Heart left ventricle (tissue), 16 donors: Measurements from ENCODE around the gene GAREM1. TPM values are rescaled to one million over a fixed set of nuclear protein-coding genes. Genes with fewer than 3 reads are reported as not detected.
"Not testable (repeated sequence)": the region's sequence is repeated elsewhere in the genome, so short reads cannot be mapped to it uniquely, and the experiment has no call there.

Source experiments
- ATAC-seq, 4 donors: fragments of 200-7000 bp; cut with Tn5 transposase; one replicate each; pipeline ENCODE4 v1.9.1; 2020 to 2022; ENCODE audit warnings: moderate library complexity in 4 of 4, mild to moderate bottlenecking in 3 of 4, moderate number of reproducible peaks in 1 of 4
- DNase-seq, 5 donors: peaks; one replicate each; pipeline ENCODE4 v3.0.0-alpha.2; 2020
- H3K27ac ChIP-seq, 12 donors: fragments of 200-600 bp; sonication (generic) in 4 of 12; one replicate each; pipeline versions ENCODE4 v1.5.0 to v1.8.0; 2016 to 2022; ENCODE audit warnings: mild to moderate bottlenecking in 2 of 12
- H3K27me3 ChIP-seq, 9 donors: fragments of 200-600 bp; sonication (generic) in 2 of 9; one replicate each; pipeline versions ENCODE4 v1.5.1 to v1.8.0; 2016 to 2022; ENCODE audit warnings: mild to moderate bottlenecking in 3 of 9
- H3K36me3 ChIP-seq, 9 donors: fragments of 200-600 bp; sonication (generic) in 2 of 9; one replicate each; pipeline versions ENCODE4 v1.5.0 to v1.8.0; 2018 to 2022; ENCODE audit warnings: mild to moderate bottlenecking in 2 of 9
- H3K4me1 ChIP-seq, 12 donors: fragments of 200-600 bp; sonication (generic) in 4 of 12; one replicate each; pipeline versions ENCODE4 v1.5.0 to v1.8.0; 2016 to 2022; ENCODE audit warnings: mild to moderate bottlenecking in 3 of 12
- H3K4me3 ChIP-seq, 12 donors: fragments of 200-600 bp; sonication (generic) in 4 of 12; one replicate each; pipeline versions ENCODE4 v1.5.0 to v1.8.0; 2017 to 2022; ENCODE audit warnings: mild to moderate bottlenecking in 9 of 12, moderate library complexity in 4 of 12
- H3K9me3 ChIP-seq, 12 donors: fragments of 200-600 bp; sonication (generic) in 4 of 12; one replicate each; pipeline versions ENCODE4 v1.5.0 to v1.8.0; 2016 to 2022; ENCODE audit warnings: mild to moderate bottlenecking in 1 of 12
- CTCF ChIP-seq, 12 donors: fragments of 200-600 bp; sonication (generic) in 4 of 12; IDR thresholded peaks; one replicate each; pipeline versions ENCODE4 v1.5.0 to v1.8.0; 2018 to 2022; ENCODE audit warnings: antibody characterized with exemption in 12 of 12, mild to moderate bottlenecking in 5 of 12
- POLR2A ChIP-seq, 2 donors: fragments of 450-650 bp; IDR thresholded peaks; one replicate each; pipeline ENCODE4 v1.6.1; 2017; ENCODE audit warnings: antibody characterized with exemption in 2 of 2, mild to moderate bottlenecking in 2 of 2, moderate library complexity in 2 of 2
- WGBS, 4 donors: extraction: QIAGEN DNeasy Blood & Tissue Kit in 2 of 4; methylation state at CpG; one replicate each; pipeline versions ENCODE4 v1.1.5 to v1.1.7; 2013 to 2018; 5-methylcytosine and 5-hydroxymethylcytosine counted together
- intact Hi-C, 10 donors: fragments of 100-400 bp; cut with DNase I; formaldehyde crosslinking; loops; one replicate each; pipeline versions ENCODE4 v1.11.1 to v1.14.2; 2022
- polyA plus RNA-seq, 2 donors: library from polyadenylated mRNA; stranded (reverse); fragments of 200-250 nt; gene quantifications; one replicate each; pipeline ENCODE4 v1.2.3, GENCODE V29; 2013
- total RNA-seq, 9 donors: library from RNA; depleted of rRNA in 2 of 9; stranded (reverse); fragments of >200 nt in 2 of 9; fragmentation: NEBNext Ultra II Directional in 3 of 9; extraction: Animal tissue kit (Norgen Biotek cat#: 25700) in 3 of 9; gene quantifications; one replicate each; pipeline versions ENCODE4 v1.1.0 to v1.2.4, GENCODE V29; 2016 to 2023
- donor health status: ischemic (EF 13 %, LVEDD 7.1; RV severe dilation, severe dysfunction).
- donor health status: healthy with polysubstance abuse.
- donor health status: DM: no; HTN: yes; CAD: no.
- donor health status: DM: no; HTN: no; CAD: no.
- donor health status: ischemic (EF 25% LVEDD 6.9; RV normal size, moderate dysfunction).
- donor health status: ischemic (EF 25% LVEDD 5.7; RV mildly dilated, moderate dysfunction).
- donor health status: healthy.
- donor health status: DM: yes; HTN: yes; CAD: no.
- donor health status: ischemic (EF 35%, LVEDD 5.7; RV mildly dilated, moderate dysfunction).
- donor health status: nonischemic (EF 11% LVEDD 7.7; RV severe dilation, severe dysfunction).
- donor health status: DM: yes; HTN: yes; CAD: no.
- donor health status: PGD.
- donor health status: ischemic (EF 29% LVEDD 5.4; RV normal size, mild dysfunction).
- donor health status: nonischemic (EF 23%, LVEDD 6.1; RV moderate dilation, normal function).

The GAREM1 gene
- total and polyA plus RNA-seq, 11 donors = 1.8 to 28.8 (median 13.0) TPM

GRCh38 chr18:32349728-32350395 is 120.8 kb downstream of the GAREM1 start:
- peak; percentile 45 to 79 (median 63) for ATAC-seq
- TF ChIP-seq CTCF (IDR thresholded peaks at IDR 0.05) (no peak), POLR2A (IDR thresholded peaks at IDR 0.05) (no peak)
- no peaks in the 10 kb centered on the region for H3K36me3 ChIP-seq
- H3K27ac ChIP-seq = peak overlapping the region; percentile 19 to 83 (median 70)
- DNase-seq = peak in 4 of 5 donors; percentile 78 to 84 (median 81)
- 22 to 25% (median 23%) methylated on average over 4 of the region's 4 CpGs for WGBS, 4 donors
- no peaks in the 10 kb centered on the region for H3K9me3 ChIP-seq
- H3K27me3 ChIP-seq = no peaks in the 10 kb centered on the region
- H3K4me1 ChIP-seq = peaks cover 0 to 46% (median 18%) of the 10 kb centered on the region in 12 donors
- peak overlapping the region in 3 of 12 donors; percentile 7 to 19 (median 19) for H3K4me3 ChIP-seq
- intact Hi-C loops = loop anchor here in 3 of 10 donors (10.0 kb wide), 4 partner anchors 55 to 125 kb away; partner anchors contain the start of gene GAREM1 (in 1 of the 3)

- Histone ChIP-seq H3K4me1 (peaks cover 0 to 52% (median 18%) of the 10 kb centered on the region in 12 donors), H3K27me3 (no peaks in the 10 kb centered on the region), H3K9me3 (no peaks in the 10 kb centered on the region), H3K27ac (peak overlapping the region; percentile 17 to 73 (median 42)), H3K4me3 (no peak overlapping the region), H3K36me3 (no peaks in the 10 kb centered on the region)
- DNase-seq = no peak
- TF ChIP-seq POLR2A (IDR thresholded peaks at IDR 0.05) (no peak), CTCF (IDR thresholded peaks at IDR 0.05) (no peak)
- peak in 1 of 4 donors; percentile 44 for ATAC-seq
- intact Hi-C loops = loop anchor here in 1 of 10 donors (10.0 kb wide), 1 partner anchor 62 kb away; no protein-coding TSS in a partner anchor
- WGBS, 4 donors = 18 to 31% (median 23%) methylated on average over 4 of the region's 4 CpGs
Observed at GRCh38 chr18:32346671-32347070, 124.0 kb downstream of the GAREM1 start.

- H3K4me3 ChIP-seq = no peak overlapping the region
- WGBS, 4 donors = 61 to 73% (median 66%) methylated on average over 3 of the region's 3 CpGs
- H3K27me3 ChIP-seq = no peaks in the 10 kb centered on the region
- no peak for TF ChIP-seq POLR2A (IDR thresholded peaks at IDR 0.05)
- no peak for TF ChIP-seq CTCF (IDR thresholded peaks at IDR 0.05)
- ATAC-seq = peak; percentile 43 to 64 (median 54)
- H3K9me3 ChIP-seq = peaks cover 0 to 3% (median 0%) of the 10 kb centered on the region in 12 donors
- intact Hi-C loops = loop anchor here in 1 of 10 donors (10.0 kb wide), 1 partner anchor 59 kb away; no protein-coding TSS in a partner anchor
- no peaks in the 10 kb centered on the region for H3K36me3 ChIP-seq
- peaks cover 0 to 34% (median 13%) of the 10 kb centered on the region in 12 donors for H3K4me1 ChIP-seq
- no peak for DNase-seq
- H3K27ac ChIP-seq = no peak overlapping the region
Observed at GRCh38 chr18:32343634-32344033, 127.0 kb downstream of the GAREM1 start.

- not testable (repeated sequence) for DNase-seq, H3K4me3 ChIP-seq, H3K27ac ChIP-seq, ATAC-seq, H3K9me3 ChIP-seq, H3K36me3 ChIP-seq, H3K27me3 ChIP-seq
- H3K4me1 ChIP-seq = peaks cover 0 to 21% (median 8%) of the 10 kb centered on the region in 12 donors
- 85 to 100% (median 96%) methylated on average over 3 of the region's 3 CpGs for WGBS, 4 donors
- intact Hi-C loops = loop anchor here in 1 of 10 donors (10.0 kb wide), 1 partner anchor 56 kb away; no protein-coding TSS in a partner anchor
Observed at GRCh38 chr18:32341112-32341511, 129.6 kb downstream of the GAREM1 start.
